Activated T-helper 1 cell treated with anti-CD3 and anti-CD28 coated beads, Interleukin-12 subunit alpha, Interleukin-12 subunit beta, Interleukin-2, Interleukin-4 antibody, amounts not matched to agents 30 ng/mL and 10 ng/mL and 1 ng/mL, durations not matched to agents 14 hours and 24 hours and 36 hours (primary cell): ENCODE measurements around the gene MYBBP1A. TPM values are rescaled to one million over a fixed set of nuclear protein-coding genes. Genes with fewer than 3 reads are reported as not detected.

Experiments used
- DNase-seq: peaks from one replicate; pipeline ENCODE4 v3.0.0; 2021; ENCODE audit warnings: low spot score
- H3K27ac Mint-ChIP-seq: one replicate; pipeline ENCODE4 v1.8.0; 2021; ENCODE audit warnings: mild to moderate bottlenecking, mixed read lengths
- H3K27me3 Mint-ChIP-seq: one replicate; pipeline ENCODE4 v1.8.0; 2022; ENCODE audit warnings: mild to moderate bottlenecking, moderate library complexity, mixed read lengths; ENCODE audit not compliant: insufficient read depth
- H3K36me3 Mint-ChIP-seq: one replicate; pipeline ENCODE4 v1.8.0; 2021; ENCODE audit warnings: low read depth, mixed read lengths
- H3K4me1 Mint-ChIP-seq: one replicate; pipeline ENCODE4 v1.8.0; 2021; ENCODE audit warnings: low read depth, mixed read lengths
- H3K4me3 Mint-ChIP-seq: one replicate; pipeline ENCODE4 v1.8.0; 2021; ENCODE audit warnings: mild to moderate bottlenecking, moderate library complexity, mixed read lengths
- H3K9me3 Mint-ChIP-seq: one replicate; pipeline ENCODE4 v1.8.0; 2021; ENCODE audit warnings: mixed read lengths
- intact Hi-C: fragments of 100-400 bp; cut with micrococcal nuclease; formaldehyde crosslinking; loops from one replicate; pipeline ENCODE4 v1.15.1; 2024
- total RNA-seq: library from RNA; stranded (reverse); gene quantifications from 2 replicates; pipeline ENCODE4 v1.2.3, GENCODE V29; 2022

MYBBP1A gene
- total RNA-seq, 1 donor from 2014 or later: 195 TPM

DNA sequence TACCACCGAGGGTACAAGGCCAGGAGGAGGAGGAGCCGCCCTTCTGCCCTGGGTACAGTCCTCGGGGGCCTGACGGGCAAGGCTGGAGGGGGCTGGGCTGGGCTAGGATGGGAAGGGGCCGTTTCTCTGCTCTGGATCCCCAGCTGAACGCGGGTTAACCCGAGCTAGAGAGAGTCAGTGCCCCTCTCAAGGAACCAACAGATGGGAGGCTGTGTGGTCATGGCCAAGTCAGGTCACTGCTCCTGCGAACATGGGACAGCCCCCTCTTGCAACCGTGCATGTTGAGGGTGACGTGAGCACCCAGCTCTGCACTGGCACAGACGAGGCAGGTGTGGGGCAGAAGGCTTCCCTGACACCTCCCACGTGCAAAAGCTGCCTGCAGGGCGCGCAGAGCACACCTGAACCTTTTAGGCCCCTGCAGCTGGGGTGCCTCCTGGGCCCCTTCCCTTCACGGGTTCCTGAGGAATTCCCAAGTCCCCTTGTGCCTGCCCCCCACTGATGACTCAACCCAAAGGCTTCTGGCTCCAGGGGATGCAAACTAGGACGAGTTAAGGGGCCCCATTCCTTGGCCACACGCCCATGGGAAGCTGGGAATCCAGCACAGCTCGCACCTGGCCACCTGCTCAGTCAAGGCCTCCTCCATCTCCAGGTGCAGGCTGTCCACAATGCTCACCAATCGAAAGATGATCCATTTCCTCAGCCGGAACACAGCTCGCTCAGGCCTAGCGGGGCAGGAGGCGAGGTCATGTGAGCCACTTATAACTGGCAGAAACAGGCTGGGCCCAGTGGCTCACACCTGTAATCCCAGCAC, 6.3 kb downstream of the MYBBP1A start:
- Mint-ChIP-seq H3K4me1 (peaks cover 5% of the 10 kb centered on the region), H3K9me3 (no peaks in the 10 kb centered on the region), H3K27ac (no peak overlapping the region), H3K36me3 (peaks cover 30% of the 10 kb centered on the region), H3K27me3 (no peaks in the 10 kb centered on the region), H3K4me3 (no peak overlapping the region)
- DNase-seq: no peak
- intact Hi-C loops: no loop called here

- H3K36me3 Mint-ChIP-seq: peaks cover 26% of the 10 kb centered on the region
- no peaks in the 10 kb centered on the region for H3K27me3 Mint-ChIP-seq
- intact Hi-C loops: no loop called here
These were observed 7.1 kb downstream of the MYBBP1A start for GRCh38 chr17:4548061-4548461.

GRCh38 chr17:4547118-4547906, 7.9 kb downstream of the MYBBP1A start:
- no peak overlapping the region for H3K27ac Mint-ChIP-seq
- no peak overlapping the region for H3K4me3 Mint-ChIP-seq
- H3K36me3 Mint-ChIP-seq: peaks cover 26% of the 10 kb centered on the region
- no peaks in the 10 kb centered on the region for H3K27me3 Mint-ChIP-seq
- no peaks in the 10 kb centered on the region for H3K4me1 Mint-ChIP-seq
- intact Hi-C loops: no loop called here
- DNase-seq: no peak
- H3K9me3 Mint-ChIP-seq: no peaks in the 10 kb centered on the region

More at GRCh38 chr17:4548061-4548461, 7.1 kb downstream of the MYBBP1A start:
- no peak for DNase-seq
- no peaks in the 10 kb centered on the region for H3K9me3 Mint-ChIP-seq
- no peak overlapping the region for H3K4me3 Mint-ChIP-seq
- H3K27ac Mint-ChIP-seq: no peak overlapping the region
- no peaks in the 10 kb centered on the region for H3K4me1 Mint-ChIP-seq

DNA sequence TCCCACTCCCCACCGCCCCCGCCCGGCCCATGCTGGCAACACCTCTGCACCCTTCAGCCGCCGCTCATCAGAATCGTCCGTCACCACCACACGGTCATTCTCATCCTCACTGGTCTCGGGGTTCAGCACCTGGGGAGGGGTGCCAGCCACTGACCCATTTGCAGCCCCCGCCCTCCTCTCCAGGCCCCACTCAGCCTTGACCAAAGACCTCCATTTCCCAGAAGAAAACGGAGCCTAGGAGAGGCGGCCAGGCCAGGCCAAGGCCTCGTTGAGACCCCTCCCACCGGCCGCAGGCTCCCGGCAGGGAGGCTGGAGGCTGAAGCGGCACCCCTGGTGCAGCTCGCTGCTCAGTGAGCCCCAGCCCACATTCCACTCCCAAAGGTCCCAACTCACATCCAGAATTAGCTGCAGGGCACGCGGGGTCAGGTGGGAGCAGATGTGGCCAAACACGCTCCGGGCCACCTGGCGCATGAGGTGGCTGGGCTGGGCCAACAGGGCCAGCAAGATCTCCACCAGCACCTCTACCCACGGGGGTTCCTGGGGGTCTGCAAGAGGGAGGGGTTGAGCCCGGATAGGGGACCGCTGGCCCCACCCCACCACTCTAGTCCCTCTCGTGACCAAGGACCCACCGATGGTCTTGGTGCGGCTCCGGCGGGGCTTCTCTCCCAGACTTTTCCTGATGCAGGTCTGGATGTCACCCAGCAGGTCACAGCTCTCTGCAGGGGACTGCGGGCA, 9.8 kb downstream of the MYBBP1A start:
- no peak for DNase-seq
- Mint-ChIP-seq H3K9me3 (no peaks in the 10 kb centered on the region), H3K36me3 (peaks cover 23% of the 10 kb centered on the region), H3K27me3 (no peaks in the 10 kb centered on the region), H3K4me1 (no peaks in the 10 kb centered on the region), H3K4me3 (no peak overlapping the region), H3K27ac (no peak overlapping the region)
- intact Hi-C loops: no loop called here

GRCh38 chr17:4544951-4545216, 10.3 kb downstream of the MYBBP1A start:
- Mint-ChIP-seq H3K27ac (no peak overlapping the region), H3K4me3 (no peak overlapping the region), H3K36me3 (peaks cover 23% of the 10 kb centered on the region), H3K27me3 (no peaks in the 10 kb centered on the region), H3K9me3 (no peaks in the 10 kb centered on the region), H3K4me1 (no peaks in the 10 kb centered on the region)
- intact Hi-C loops: no loop called here
- DNase-seq: no peak

DNA sequence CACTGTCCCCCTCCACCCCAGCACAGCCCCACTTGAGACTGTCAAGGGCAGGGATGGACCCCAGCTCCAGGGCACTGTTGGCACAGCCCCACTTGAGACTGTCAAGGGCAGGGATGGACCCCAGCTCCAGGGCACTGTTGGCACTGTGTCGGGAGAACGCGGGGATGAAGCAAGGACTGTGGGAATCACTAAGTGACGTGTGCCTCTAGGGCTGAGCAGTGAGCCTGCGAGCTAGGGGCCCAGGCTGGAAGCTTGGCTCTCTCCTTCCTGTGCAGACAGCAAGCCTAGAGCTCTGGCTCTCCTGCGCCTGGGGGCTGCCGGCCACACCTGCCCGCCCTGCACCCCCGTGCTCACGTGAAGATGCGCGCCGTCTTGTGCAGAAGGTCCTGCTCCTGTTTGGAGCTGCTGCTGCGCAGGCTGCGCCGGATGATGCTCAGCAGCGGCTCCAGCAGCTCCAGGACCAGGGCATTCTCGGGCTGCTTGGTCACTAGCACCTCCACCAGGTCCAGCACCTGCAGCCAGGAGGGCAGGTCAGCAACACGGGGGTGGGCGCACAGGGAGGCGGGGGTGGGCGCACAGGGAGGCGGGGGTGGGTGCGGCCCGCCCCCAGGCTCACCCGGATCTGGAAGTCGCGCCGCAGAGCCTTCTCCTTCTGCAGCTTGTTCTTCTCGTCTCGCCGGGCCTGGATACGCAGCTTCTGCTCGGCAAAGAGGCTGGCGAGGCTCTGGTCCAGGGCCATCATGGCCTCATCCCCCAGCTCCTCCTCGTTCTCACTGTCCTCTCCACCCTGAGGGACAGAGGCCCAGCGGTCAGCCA, 10.8 kb downstream of the MYBBP1A start:
- H3K27ac Mint-ChIP-seq: no peak overlapping the region
- no peak overlapping the region for H3K4me3 Mint-ChIP-seq
- no peak for DNase-seq
- H3K4me1 Mint-ChIP-seq: no peaks in the 10 kb centered on the region
- H3K27me3 Mint-ChIP-seq: no peaks in the 10 kb centered on the region
- intact Hi-C loops: no loop called here
- H3K36me3 Mint-ChIP-seq: peaks cover 25% of the 10 kb centered on the region
- no peaks in the 10 kb centered on the region for H3K9me3 Mint-ChIP-seq

DNA sequence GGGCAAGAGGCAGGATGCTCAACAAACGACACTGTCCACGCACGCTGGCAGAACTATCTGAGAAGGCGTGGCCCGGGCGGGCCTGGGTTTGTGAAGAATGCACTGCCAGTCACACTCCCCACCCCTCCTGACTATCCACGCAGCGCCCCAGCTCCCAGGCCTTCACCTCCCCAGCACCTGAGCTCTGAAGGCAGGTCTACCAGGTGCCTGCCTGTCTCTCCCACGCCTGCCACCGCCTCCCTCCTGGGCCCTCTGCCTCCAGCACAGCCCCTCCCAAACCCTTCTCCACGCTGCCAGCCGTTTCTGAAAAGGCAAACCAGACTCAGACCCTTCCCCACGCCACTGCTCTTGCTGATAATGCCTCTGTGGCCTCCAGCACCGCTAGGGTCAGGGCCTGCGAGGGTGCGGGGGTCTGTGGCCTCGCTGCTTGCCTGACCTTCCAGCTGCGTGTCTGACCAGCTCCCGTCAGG, 11.6 kb downstream of the MYBBP1A start:
- no peaks in the 10 kb centered on the region for H3K9me3 Mint-ChIP-seq
- intact Hi-C loops: no loop called here
- no peak overlapping the region for H3K4me3 Mint-ChIP-seq
- no peaks in the 10 kb centered on the region for H3K27me3 Mint-ChIP-seq
- H3K27ac Mint-ChIP-seq: no peak overlapping the region
- peaks cover 25% of the 10 kb centered on the region for H3K36me3 Mint-ChIP-seq
- no peaks in the 10 kb centered on the region for H3K4me1 Mint-ChIP-seq
- DNase-seq: no peak

- intact Hi-C loops: no loop called here
- Mint-ChIP-seq H3K27me3 (no peaks in the 10 kb centered on the region), H3K4me1 (no peaks in the 10 kb centered on the region), H3K36me3 (peaks cover 23% of the 10 kb centered on the region), H3K9me3 (no peaks in the 10 kb centered on the region), H3K27ac (no peak overlapping the region), H3K4me3 (no peak overlapping the region)
- DNase-seq: no peak
These were observed 12.4 kb downstream of the MYBBP1A start for GRCh38 chr17:4542726-4543191.

DNA sequence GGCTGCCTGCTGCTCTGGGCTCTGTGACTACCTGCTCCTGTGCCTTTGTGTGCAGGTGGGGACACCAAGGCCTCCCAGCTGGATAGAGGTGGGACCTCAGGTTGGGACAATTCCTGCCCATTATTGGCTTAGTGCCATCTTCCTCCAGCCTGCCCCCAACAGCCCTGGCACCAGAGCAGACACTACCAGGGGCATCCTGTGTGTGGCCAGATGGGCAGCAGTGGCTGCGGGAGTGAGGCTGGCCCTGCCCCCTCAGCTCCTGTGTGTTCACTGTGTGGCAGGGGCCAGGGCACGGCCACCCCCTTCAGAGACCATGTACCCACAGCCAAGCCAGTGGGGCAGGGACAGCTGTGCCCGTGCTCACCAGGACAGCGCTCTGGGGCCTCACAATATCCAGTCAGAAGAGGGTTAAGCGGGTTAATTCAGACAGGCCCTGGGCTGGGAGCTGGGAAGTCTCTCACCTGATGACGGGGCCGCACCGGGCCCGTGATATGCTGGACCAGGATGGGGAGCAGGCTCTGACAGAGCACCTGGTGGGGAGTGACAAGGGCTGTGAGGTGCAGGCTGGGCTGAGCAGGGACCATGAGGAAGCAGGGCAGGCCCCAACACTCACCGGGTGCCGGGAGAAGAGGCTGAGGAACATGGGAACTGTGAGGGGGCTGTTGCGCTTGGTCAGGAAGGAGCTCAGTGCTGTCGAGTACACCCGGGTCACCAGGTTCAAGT, 13.0 kb downstream of the MYBBP1A start:
- intact Hi-C loops: no loop called here
- peaks cover 21% of the 10 kb centered on the region for H3K36me3 Mint-ChIP-seq
- no peaks in the 10 kb centered on the region for H3K27me3 Mint-ChIP-seq
- H3K4me3 Mint-ChIP-seq: no peak overlapping the region
- no peak overlapping the region for H3K27ac Mint-ChIP-seq
- DNase-seq: no peak
- no peaks in the 10 kb centered on the region for H3K4me1 Mint-ChIP-seq
- no peaks in the 10 kb centered on the region for H3K9me3 Mint-ChIP-seq

DNA sequence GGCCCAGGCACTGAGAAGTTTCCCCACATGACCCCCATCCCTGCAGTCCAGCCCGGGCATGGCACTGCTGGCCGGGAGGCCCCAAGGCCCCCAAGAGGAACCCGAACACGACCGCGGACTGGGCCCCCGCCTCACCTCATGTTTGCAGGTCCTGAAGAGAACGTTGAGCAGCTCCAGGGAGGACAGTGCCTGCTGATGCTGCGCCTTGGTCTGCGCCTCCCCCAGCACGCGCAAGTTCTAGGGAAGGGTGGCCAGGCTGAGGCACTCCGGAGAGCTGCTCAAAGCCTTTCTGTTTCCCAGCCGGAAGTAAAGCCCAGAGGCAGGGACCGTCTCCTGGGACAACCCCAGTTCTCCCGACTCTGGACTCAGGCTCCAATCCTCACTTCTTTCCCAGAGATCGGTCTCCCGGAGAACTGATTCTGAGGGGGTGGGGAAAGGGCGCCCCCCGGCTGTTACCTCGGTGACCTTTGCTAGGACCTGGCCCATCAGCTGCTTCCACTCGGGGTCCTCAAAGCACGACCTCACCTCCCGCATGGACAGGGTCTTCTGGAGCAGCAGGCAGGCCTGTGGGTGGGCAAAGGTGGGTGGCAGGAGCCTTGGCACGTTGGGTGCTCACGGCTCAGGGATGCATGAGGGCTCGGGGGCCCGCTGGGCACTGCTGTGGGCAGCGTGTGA, 13.7 kb downstream of the MYBBP1A start:
- H3K27me3 Mint-ChIP-seq: no peaks in the 10 kb centered on the region
- intact Hi-C loops: no loop called here
- no peak overlapping the region for H3K4me3 Mint-ChIP-seq
- no peak overlapping the region for H3K27ac Mint-ChIP-seq
- no peak for DNase-seq
- no peaks in the 10 kb centered on the region for H3K4me1 Mint-ChIP-seq
- H3K9me3 Mint-ChIP-seq: no peaks in the 10 kb centered on the region
- H3K36me3 Mint-ChIP-seq: peaks cover 17% of the 10 kb centered on the region

DNA sequence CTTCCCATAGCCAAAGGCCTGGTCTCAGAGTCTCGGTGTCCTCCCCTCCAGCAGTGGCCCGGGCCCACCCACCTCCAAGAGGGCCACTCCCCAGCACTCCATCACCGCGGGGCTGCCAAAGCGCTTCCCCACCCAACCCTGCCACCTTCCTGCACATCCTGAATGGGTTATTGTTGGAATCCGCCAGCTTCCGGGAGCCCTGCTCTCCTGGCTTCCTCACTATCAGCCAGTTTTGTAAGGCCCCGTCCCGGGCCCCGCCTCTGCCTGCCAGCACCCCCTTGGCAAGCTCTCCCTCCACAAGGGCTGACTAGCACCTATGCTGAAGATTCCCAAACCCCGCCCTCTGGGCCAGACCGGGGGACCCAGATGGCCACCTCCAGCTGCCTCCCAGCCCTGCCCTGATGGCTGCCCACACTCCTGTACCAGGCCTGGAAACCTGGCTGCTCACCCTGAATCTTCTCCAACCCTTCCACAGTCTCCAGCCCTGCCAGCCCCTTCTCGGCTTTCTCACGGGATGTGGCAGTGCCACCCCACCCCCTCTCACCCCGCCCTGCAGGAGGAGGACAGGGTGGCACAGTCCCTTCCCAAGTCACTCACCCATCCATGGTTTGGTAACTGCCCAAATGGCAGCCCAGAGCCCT, 14.4 kb downstream of the MYBBP1A start:
- no peaks in the 10 kb centered on the region for H3K4me1 Mint-ChIP-seq
- intact Hi-C loops: no loop called here
- no peaks in the 10 kb centered on the region for H3K9me3 Mint-ChIP-seq
- no peak overlapping the region for H3K4me3 Mint-ChIP-seq
- H3K27me3 Mint-ChIP-seq: no peaks in the 10 kb centered on the region
- DNase-seq: no peak
- no peak overlapping the region for H3K27ac Mint-ChIP-seq
- peaks cover 14% of the 10 kb centered on the region for H3K36me3 Mint-ChIP-seq
